Measurements from ENCODE around the gene HPS1.

HPS1 gene

GRCh38 chr10:98453729-98454128 is 7.0 kb upstream of the HPS1 start:
- H3K4me1 ChIP-seq (ENCODE audit: low read depth, poor library complexity, severe bottlenecking), result no peaks in the 10 kb centered on the region
- TF ChIP-seq, protein P1, sequence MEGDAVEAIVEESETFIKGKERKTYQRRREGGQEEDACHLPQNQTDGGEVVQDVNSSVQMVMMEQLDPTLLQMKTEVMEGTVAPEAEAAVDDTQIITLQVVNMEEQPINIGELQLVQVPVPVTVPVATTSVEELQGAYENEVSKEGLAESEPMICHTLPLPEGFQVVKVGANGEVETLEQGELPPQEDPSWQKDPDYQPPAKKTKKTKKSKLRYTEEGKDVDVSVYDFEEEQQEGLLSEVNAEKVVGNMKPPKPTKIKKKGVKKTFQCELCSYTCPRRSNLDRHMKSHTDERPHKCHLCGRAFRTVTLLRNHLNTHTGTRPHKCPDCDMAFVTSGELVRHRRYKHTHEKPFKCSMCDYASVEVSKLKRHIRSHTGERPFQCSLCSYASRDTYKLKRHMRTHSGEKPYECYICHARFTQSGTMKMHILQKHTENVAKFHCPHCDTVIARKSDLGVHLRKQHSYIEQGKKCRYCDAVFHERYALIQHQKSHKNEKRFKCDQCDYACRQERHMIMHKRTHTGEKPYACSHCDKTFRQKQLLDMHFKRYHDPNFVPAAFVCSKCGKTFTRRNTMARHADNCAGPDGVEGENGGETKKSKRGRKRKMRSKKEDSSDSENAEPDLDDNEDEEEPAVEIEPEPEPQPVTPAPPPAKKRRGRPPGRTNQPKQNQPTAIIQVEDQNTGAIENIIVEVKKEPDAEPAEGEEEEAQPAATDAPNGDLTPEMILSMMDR (conservative IDR thresholded peaks at IDR 0.05; ENCODE audit: low read depth, low read length), result no peak
- no peaks in the 10 kb centered on the region for H3K79me2 ChIP-seq (ENCODE audit: insufficient read depth, low read depth)
- H2AFZ ChIP-seq (ENCODE audit: low read depth), result no peak overlapping the region
- no peaks in the 10 kb centered on the region for H4K20me1 ChIP-seq (ENCODE audit: insufficient read depth)
- H3K27ac ChIP-seq, result no peak overlapping the region
- H3K4me2 ChIP-seq, result no peak overlapping the region
- no peak overlapping the region for H3K4me3 ChIP-seq (IDR thresholded peaks at IDR 0.05; ENCODE audit: insufficient read depth, low read depth, low read length)
- no peaks in the 10 kb centered on the region for H3K27me3 ChIP-seq (ENCODE audit: insufficient read depth, low read depth)
- H3K9ac ChIP-seq, result no peak overlapping the region
- H3K36me3 ChIP-seq (ENCODE audit: insufficient read depth), result no peaks in the 10 kb centered on the region

GRCh38 chr10:98450618-98451017 is 3.9 kb upstream of the HPS1 start:
- Histone ChIP-seq H3K27me3 (ENCODE audit: insufficient read depth, low read depth) (no peaks in the 10 kb centered on the region), H2AFZ (ENCODE audit: low read depth) (no peak overlapping the region), H3K4me2 (no peak overlapping the region), H4K20me1 (ENCODE audit: insufficient read depth) (no peaks in the 10 kb centered on the region), H3K9ac (no peak overlapping the region), H3K79me2 (ENCODE audit: insufficient read depth, low read depth) (peaks cover 9% of the 10 kb centered on the region), H3K36me3 (ENCODE audit: insufficient read depth) (no peaks in the 10 kb centered on the region), H3K27ac (no peak overlapping the region), H3K4me3 (IDR thresholded peaks at IDR 0.05; ENCODE audit: insufficient read depth, low read depth, low read length) (no peak overlapping the region), H3K4me1 (ENCODE audit: low read depth, poor library complexity, severe bottlenecking) (peaks cover 11% of the 10 kb centered on the region)
- TF ChIP-seq, protein P1 (conservative IDR thresholded peaks at IDR 0.05; ENCODE audit: low read depth, low read length), result no peak

- TF ChIP-seq, protein P1 (conservative IDR thresholded peaks at IDR 0.05; ENCODE audit: low read depth, low read length), result no peak
- no peak overlapping the region for H2AFZ ChIP-seq (ENCODE audit: low read depth)
- H4K20me1 ChIP-seq (ENCODE audit: insufficient read depth), result no peaks in the 10 kb centered on the region
- no peak overlapping the region for H3K4me2 ChIP-seq
- no peaks in the 10 kb centered on the region for H3K27me3 ChIP-seq (ENCODE audit: insufficient read depth, low read depth)
- H3K27ac ChIP-seq, result no peak overlapping the region
- H3K79me2 ChIP-seq (ENCODE audit: insufficient read depth, low read depth), result peaks cover 9% of the 10 kb centered on the region
- H3K9ac ChIP-seq, result no peak overlapping the region
- no peaks in the 10 kb centered on the region for H3K36me3 ChIP-seq (ENCODE audit: insufficient read depth)
- peaks cover 11% of the 10 kb centered on the region for H3K4me1 ChIP-seq (ENCODE audit: low read depth, poor library complexity, severe bottlenecking)
- H3K4me3 ChIP-seq (IDR thresholded peaks at IDR 0.05; ENCODE audit: insufficient read depth, low read depth, low read length), result no peak overlapping the region
Measured at GRCh38 chr10:98449287-98449686, 2.6 kb upstream of the HPS1 start.

DNA sequence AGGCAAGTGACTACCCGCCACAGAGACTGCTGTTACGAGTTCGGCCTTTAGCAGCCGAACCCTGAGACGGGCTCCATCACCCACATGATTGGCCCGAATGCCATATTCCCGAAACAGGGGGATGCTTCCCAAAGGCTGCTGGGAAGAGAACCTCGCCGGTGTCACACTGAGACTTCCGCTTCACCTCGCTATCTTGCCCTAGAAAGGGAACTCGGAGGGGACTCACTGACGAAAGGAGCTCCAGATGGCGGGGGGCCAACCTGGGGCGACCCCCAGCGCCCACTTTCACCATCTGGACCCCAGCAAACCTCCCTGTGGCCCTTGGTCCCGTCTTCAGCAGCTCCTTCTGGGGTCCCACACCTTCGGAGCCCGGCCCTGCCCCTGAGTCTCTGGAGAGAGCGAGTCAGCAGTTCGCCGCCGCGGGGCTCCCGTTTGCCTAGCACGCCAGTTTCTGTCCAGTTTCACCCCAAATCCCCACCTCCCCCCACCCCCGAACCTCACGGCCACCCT is 529 bp downstream of the HPS1 start:
- peaks cover 11% of the 10 kb centered on the region for H3K4me1 ChIP-seq (ENCODE audit: low read depth, poor library complexity, severe bottlenecking)
- H3K27ac ChIP-seq, result peak overlapping the region; percentile 51

More for the DNA sequence above, 529 bp downstream of the HPS1 start:
- peak overlapping the region; percentile 92 for H3K9ac ChIP-seq
- H3K4me3 ChIP-seq (IDR thresholded peaks at IDR 0.05; ENCODE audit: insufficient read depth, low read depth, low read length), result no peak overlapping the region
- no peaks in the 10 kb centered on the region for H4K20me1 ChIP-seq (ENCODE audit: insufficient read depth)
- H3K79me2 ChIP-seq (ENCODE audit: insufficient read depth, low read depth), result peaks cover 9% of the 10 kb centered on the region
- H3K27me3 ChIP-seq (ENCODE audit: insufficient read depth, low read depth), result no peaks in the 10 kb centered on the region
- TF ChIP-seq, protein P1 (conservative IDR thresholded peaks at IDR 0.05; ENCODE audit: low read depth, low read length), result no peak
- H3K4me2 ChIP-seq, result peak overlapping the region; percentile 95
- H3K36me3 ChIP-seq (ENCODE audit: insufficient read depth), result 0 out of 2 replicates have a peak, but pooled peaks cover 3% of the 10 kb centered on the region
- H2AFZ ChIP-seq (ENCODE audit: low read depth), result peak overlapping the region; percentile 100
